K562 (cell line): ENCODE results near the gene ARHGAP22. TPM values are rescaled to one million over a fixed set of nuclear protein-coding genes. Genes with fewer than 3 reads are reported as not detected.

Experiments
- AFF1 ChIP-seq, 2 experiments: fragments of 450-650 bp; IDR thresholded peaks; 2 replicates each; pipeline ENCODE4 v1.6.1; 2018; ENCODE audit warnings: mild to moderate bottlenecking in 2 of 2, low read depth in 1 of 2; ENCODE audit not compliant: partially characterized antibody in 2 of 2
- ATF6 ChIP-seq: sonication (generic); formaldehyde crosslinking; IDR thresholded peaks from 2 replicates; pipeline ENCODE4 v1.4.0; 2020; ENCODE audit warnings: mild to moderate bottlenecking, missing genetic modification reagents
- BCOR ChIP-seq: fragments of 450-650 bp; IDR thresholded peaks from 2 replicates; pipeline ENCODE4 v1.6.1; 2016
- CEBPB ChIP-seq: fragments of 450-650 bp; IDR thresholded peaks from 2 replicates; pipeline ENCODE4 v1.6.1; 2016; ENCODE audit warnings: missing genetic modification characterization, missing compliant biosample characterization
- NCOR1 ChIP-seq: fragments of 450-650 bp; IDR thresholded peaks from 2 replicates; pipeline ENCODE4 v1.6.1; 2016; ENCODE audit warnings: mild to moderate bottlenecking, moderate library complexity
- NEUROD1 ChIP-seq: fragments of 150-350 bp; IDR thresholded peaks from 2 replicates; pipeline ENCODE4 v1.6.1; 2014; ENCODE audit warnings: borderline replicate concordance, low read length, low read depth; ENCODE audit not compliant: partially characterized antibody
- RNF2 ChIP-seq: sonication (generic); IDR thresholded peaks from 2 replicates; pipeline ENCODE4 v1.6.1; 2016
- SREBF2 ChIP-seq: sonication (generic); formaldehyde crosslinking; IDR thresholded peaks from 2 replicates; pipeline ENCODE4 v1.4.0; 2020; ENCODE audit warnings: mild to moderate bottlenecking, missing genetic modification reagents
- TCF15 ChIP-seq: fragments of 250-450 bp; sonication (Bioruptor Pico); IDR thresholded peaks from 2 replicates; pipeline ENCODE4 v1.8.0; 2022; ENCODE audit warnings: moderate library complexity, mild to moderate bottlenecking, inconsistent platforms
- ZBTB17 ChIP-seq: fragments of 450-650 bp; formaldehyde crosslinking; IDR thresholded peaks from 2 replicates; pipeline ENCODE4 v1.4.0; 2020; ENCODE audit warnings: mild to moderate bottlenecking
- ZC3H11A ChIP-seq: IDR thresholded peaks from 2 replicates; pipeline ENCODE4 v1.6.1; 2012; ENCODE audit warnings: low read depth, low read length, improper control_type of control experiment
- ZFP1 ChIP-seq: fragments of 450-650 bp; formaldehyde crosslinking; IDR thresholded peaks from 2 replicates; pipeline ENCODE4 v1.4.0; 2020; ENCODE audit warnings: mild to moderate bottlenecking, mixed read lengths
- ZNF785 ChIP-seq: fragments of 250-450 bp; sonication (Bioruptor Pico); IDR thresholded peaks from 2 replicates; pipeline ENCODE4 v1.4.0; 2020; ENCODE audit warnings: mild to moderate bottlenecking
- polyA plus RNA-seq, 8 experiments: library from polyadenylated mRNA; depleted of rRNA in 4 of 8; stranded (reverse) in 5 of 8; unstranded in 3 of 8; fragments of >200 nt; fragmentation: Nextera tagmentation in 2 of 8; fragmentation: Illumina TruSeq in 1 of 8; extraction: Ambion mirVana in 2 of 8; extraction: Trizol in 1 of 8; gene quantifications; 2 replicates each; pipeline versions ENCODE4 v1.2.1 to v1.2.3, GENCODE V29; 2011 to 2014; ENCODE audit warnings: inconsistent platforms in 1 of 8, missing spikeins in 1 of 8
- total RNA-seq, 7 experiments: library from RNA; depleted of rRNA in 6 of 7; stranded (reverse); fragments of >200 nt in 6 of 7; fragmentation: Illumina TruSeq in 2 of 7; extraction: Trizol in 2 of 7; gene quantifications; 2 replicates each; pipeline versions ENCODE4 v1.2.1 to v1.2.3, GENCODE V29; 2011 to 2021; ENCODE audit warnings: low replicate concordance in 1 of 7
- TF ChIP-seq, protein P1 (sequence below): sonication (generic); formaldehyde crosslinking; IDR thresholded peaks from 2 replicates; pipeline ENCODE4 v1.8.0; 2022; ENCODE audit warnings: missing genetic modification reagents, mild to moderate bottlenecking, moderate library complexity, borderline replicate concordance

Gene ARHGAP22
- total and polyA plus RNA-seq, 9 of the 15 experiments (the other 6 are each of a cell fraction or from before 2014, with no cell fraction given): 1.3 to 28.1 (median 12.7) TPM

- TF ChIP-seq, protein P1, sequence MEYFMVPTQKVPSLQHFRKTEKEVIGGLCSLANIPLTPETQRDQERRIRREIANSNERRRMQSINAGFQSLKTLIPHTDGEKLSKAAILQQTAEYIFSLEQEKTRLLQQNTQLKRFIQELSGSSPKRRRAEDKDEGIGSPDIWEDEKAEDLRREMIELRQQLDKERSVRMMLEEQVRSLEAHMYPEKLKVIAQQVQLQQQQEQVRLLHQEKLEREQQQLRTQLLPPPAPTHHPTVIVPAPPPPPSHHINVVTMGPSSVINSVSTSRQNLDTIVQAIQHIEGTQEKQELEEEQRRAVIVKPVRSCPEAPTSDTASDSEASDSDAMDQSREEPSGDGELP (CRISPR knock-in tag): peak; percentile 97
- TF ChIP-seq RNF2 (peak; percentile 100), ZFP1 (CRISPR knock-in tag) (no peak), ZBTB17 (peak; percentile 91), TCF15 (CRISPR knock-in tag) (peak; percentile 75; the same call in 1 of the 2 replicates), SREBF2 (CRISPR knock-in tag) (no peak), NEUROD1 (peak; percentile 95), CEBPB (tag) (no peak), NCOR1 (peak; percentile 97), ATF6 (CRISPR knock-in tag) (no peak; the same call in 1 of the 2 replicates), ZC3H11A (no peak), BCOR (peak; percentile 68), AFF1 (IDR thresholded peaks at IDR 0.05; ENCODE audit: low read depth in 1 of 2, partially characterized antibody in 2 of 2) (peak; percentile 80 to 81), ZNF785 (CRISPR knock-in tag) (no peak)
These were observed 134.6 kb downstream of the ARHGAP22 start (continued) for GRCh38 chr10:48470115-48470892.
